ENCODE results near the gene CCDC82.

The CCDC82 gene

GRCh38 chr11:96365493-96365892 lies 24.2 kb downstream of the CCDC82 start:
- in situ Hi-C loops (cut with MboI; ENCODE audit: low sequenced_read_pairs): no loop called here

DNA sequence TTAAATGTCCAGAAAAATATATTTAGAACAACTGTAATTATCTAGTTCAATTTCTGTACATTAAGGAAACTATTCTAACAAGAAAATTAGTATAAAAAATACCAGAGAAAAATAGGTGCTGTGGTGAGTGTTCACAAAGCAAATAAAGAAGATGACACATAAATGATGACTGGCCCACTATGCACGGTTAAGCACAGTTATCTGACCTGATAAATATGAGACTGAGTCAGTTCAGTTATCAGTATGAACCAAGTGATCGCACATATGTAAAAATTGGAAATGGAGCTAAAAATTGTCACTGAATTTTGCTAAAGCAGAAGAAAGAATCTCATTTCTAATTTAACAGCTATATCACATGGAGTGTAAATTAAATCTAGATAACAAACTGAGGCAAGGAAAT lies 27.9 kb downstream of the CCDC82 start:
- in situ Hi-C loops (cut with MboI; ENCODE audit: low sequenced_read_pairs): no loop called here

DNA sequence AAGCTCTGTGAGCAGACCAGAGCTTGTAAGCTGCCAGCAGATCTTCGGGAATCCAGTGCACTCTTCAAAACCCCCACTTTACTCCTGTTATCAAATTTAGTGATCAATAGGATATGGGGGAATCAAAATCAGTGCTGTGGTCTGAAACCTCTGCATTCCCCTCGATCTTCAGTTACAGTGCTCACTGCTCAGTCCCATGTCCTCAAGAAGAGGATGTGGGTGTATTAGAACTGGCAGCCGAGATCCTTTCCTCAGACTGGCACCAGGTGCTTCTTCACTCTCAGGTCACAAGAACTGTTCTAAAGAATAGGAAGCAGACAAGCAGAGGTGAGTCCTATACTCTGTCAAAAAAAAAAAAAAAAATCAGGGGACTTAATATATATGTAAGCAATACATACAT lies 31.4 kb downstream of the CCDC82 start:
- in situ Hi-C loops (cut with MboI; ENCODE audit: low sequenced_read_pairs): no loop called here

- in situ Hi-C loops (cut with MboI; ENCODE audit: low sequenced_read_pairs): no loop called here
These were observed 31.9 kb downstream of the CCDC82 start for GRCh38 chr11:96357794-96358193.

- in situ Hi-C loops (cut with MboI; ENCODE audit: low sequenced_read_pairs): no loop called here
These were observed 32.9 kb downstream of the CCDC82 start for GRCh38 chr11:96356848-96357247.

DNA sequence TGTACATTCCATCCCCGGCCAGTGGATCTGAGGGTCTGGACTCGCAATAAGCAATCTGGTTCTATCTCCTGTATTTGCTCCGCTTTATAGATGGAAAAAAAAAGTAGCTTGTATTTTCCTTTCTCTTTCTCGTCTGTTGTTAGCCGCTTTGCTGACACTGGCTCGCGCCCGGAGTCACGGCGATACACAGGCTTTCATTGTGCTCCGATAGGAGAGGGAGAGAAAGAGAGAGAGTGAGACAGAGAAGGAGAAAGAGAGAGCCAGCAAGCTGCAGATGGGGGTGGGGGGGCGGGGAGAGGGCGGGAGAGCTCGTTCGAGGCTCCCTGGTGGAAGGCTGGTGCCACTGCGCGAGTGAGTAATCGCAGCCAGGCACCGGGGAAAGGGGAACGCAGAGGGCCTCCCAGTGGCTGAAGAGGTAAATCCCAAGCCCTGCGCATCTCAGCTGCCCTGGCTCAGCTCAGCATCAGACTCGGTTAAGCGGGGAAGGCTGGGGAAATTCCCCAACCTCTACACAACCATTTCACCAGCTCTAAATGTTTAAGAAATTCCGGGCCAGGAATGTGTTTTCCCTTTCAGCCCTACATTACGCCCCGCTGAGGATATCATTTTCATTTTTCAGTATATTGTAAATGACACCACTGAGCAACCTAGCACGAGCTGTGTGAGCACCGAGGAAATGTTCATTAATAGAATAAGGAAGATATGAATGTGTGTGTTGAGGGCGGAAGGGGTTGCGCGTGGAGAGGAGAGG lies 46.6 kb downstream of the CCDC82 start, which contains the start of gene MAML2:
TSS of gene MAML2 (minus strand) at position 235 of the 751 bp plus-strand sequence. CDS start 1,300 bp downstream, outside the sequence.
- in situ Hi-C loops (cut with MboI; ENCODE audit: low sequenced_read_pairs): no loop called here

GRCh38 chr11:96342014-96342960 lies 47.4 kb downstream of the CCDC82 start:
- in situ Hi-C loops (cut with MboI; ENCODE audit: low sequenced_read_pairs): no loop called here

DNA sequence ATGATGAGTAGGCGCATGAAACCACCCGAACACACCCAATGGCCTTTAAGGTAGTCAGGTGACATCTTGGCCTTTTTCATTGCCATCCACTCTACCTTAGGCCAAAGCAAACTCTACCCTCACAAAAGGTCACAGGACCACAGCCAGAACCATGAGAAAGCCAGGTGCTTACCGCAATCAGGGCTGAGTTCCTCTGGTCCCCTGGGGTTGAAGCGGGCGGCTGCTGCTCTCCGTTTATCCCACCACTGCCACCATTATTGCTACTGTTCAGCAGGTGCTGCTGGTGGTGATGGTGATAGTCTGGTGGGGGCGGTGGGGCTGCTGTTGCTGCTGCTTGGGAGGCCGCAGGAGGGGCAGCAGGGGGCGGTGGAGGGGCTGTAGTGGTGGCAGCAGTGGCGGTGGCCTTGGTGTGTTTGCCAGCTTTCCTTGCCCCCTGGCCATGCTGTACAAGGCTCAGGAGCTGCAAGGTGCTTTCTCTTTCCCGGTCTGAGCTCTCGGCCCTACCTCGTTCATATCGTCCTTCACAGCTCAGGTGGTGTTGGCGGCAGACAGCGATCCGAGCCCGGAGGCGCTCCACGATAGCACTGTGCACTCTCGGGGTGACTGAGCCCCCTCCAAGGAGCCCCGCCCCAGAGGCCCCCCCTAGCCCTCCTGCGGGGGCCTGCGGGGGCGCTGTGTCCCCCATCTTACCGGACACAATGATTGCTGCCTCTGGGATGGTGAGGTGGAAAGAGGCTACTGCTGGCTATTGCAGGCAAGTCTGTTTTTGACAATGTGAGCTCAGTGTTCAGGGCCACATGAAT lies 48.3 kb downstream of the CCDC82 start:
- in situ Hi-C loops (cut with MboI; ENCODE audit: low sequenced_read_pairs): no loop called here

DNA sequence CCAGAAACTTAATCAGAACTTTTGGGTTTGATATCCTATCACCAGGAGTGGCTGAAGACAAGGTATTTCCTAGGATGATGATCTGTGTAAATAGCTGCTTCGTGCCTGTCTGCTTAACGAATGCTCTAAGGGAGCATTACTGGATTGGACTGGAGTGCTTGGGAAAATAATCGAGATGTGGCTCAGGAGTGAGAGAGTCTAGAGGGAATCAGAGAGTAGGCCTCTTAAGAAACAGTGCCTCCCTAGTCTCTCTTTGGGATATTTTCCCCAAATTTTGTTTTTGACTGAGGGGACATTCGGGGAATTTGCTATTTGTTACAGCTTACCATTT lies 49.2 kb downstream of the CCDC82 start:
- in situ Hi-C loops (cut with MboI; ENCODE audit: low sequenced_read_pairs): no loop called here

DNA sequence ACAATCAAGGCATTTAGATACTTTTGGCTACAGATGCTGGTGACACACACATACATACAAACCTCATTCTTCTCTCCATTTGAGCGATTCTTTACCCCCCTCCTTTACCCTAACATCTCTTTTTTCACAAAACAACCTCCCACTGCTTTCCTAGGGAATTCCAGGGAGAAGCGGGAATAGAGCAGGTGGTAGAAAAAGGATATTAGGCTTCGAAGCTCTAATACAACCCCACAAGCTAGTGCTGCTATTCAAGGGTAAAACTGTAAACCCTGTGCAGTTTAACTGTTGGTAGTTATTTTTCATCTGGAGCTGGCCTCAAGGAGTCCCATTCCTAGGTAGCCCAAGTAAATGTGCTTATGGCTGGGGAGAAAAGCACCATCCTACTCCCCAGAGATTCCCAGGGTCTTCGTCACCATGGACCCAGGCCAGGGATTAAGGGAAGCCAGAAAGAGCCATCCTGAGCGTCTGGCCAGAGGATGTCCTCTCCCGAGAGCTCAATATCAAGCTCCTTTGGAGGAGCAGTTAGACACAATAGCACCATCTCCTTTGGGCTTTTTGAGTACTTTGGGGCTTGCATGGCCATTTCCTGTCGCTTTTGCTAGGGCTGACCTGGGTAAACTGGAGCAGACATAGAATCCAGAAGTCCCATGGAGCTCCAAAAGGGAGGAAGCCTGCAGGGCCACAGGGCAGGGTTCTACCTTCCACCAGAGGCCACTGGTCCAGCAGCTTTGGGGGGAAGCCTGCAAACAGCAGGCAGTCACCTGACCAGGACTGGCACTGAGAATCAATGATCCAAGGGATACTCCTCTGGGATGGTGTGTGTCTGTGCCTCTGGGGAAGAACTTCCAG lies 49.8 kb downstream of the CCDC82 start:
- in situ Hi-C loops (cut with MboI; ENCODE audit: low sequenced_read_pairs): no loop called here

DNA sequence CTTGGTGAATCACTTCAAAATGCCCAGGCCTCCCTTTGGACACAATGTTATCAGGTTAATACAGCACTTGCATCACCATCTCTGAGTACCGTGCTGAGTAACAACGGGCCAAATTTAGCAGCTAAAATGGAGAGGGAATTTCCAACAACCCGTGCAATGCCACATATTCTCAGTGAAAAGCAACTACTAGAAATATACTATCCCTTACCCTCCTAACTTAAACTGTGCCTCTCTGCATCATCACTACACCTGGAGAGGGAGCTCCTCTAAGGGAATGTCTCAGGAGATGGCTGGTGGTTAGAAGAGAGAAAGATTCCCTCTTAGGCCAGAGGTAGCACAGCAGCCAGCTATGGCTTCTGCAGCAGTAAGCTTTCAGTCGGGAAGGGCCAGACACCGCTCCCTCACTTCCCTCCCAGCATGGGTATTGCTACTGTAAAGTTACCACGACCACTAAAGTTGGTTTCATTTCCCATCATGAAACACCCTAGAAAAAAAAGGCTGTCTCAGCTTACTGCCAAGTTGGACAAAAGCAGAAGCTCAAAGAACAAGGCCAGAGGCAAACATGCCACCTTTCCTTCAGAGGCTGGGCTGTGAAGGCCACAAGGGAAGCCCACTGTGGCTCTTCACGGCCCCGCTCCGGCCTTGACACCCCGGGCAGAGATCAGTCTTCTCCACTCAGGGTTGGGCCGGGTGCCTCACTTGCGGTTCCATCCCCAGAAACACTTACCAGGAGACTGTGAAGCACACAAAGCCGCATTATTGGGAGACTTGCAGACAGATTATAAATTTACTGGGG lies 50.6 kb downstream of the CCDC82 start:
- in situ Hi-C loops (cut with MboI; ENCODE audit: low sequenced_read_pairs): no loop called here

GRCh38 chr11:96337541-96338431 lies 51.9 kb downstream of the CCDC82 start:
- in situ Hi-C loops (cut with MboI; ENCODE audit: low sequenced_read_pairs): no loop called here

DNA sequence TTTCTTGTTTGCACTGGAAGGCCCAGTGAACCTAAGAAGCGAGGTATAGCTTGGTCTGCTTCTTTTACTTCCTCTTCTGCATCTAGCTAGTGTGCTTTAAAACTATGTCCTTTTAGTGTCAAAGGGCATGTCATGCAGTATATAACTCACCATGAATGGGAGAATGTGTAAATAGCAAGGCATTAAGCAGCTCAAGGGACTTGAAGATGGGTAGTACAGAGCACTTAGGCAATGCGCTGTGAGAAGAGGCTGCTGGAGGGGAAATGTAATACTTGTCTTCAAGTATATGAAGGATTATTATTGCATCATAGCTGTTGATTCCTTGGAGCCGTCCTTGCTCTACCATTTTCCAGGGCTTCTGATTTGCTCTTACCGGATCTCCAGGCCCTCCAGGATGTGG lies 54.3 kb downstream of the CCDC82 start:
- in situ Hi-C loops (cut with MboI; ENCODE audit: low sequenced_read_pairs): no loop called here

DNA sequence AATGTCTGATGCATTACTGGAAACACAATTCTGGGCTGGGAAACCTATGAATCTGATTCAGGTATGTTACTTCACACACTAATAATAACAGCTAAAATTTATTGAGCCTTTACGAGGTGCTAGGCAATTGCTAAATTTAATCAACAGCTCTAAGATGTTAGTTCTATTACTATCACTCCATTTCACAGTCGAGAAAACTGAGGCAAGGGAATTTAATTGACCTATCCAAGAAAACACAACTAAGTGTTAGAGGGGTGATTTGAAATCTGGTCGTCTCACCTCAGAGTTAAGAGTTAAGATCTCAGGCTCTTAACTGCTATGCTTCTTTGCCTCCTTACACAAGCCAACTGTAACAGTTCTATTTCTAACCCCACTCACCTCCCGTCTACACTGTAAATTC lies 55.5 kb downstream of the CCDC82 start:
- in situ Hi-C loops (cut with MboI; ENCODE audit: low sequenced_read_pairs): no loop called here

GRCh38 chr11:96333191-96333719 lies 56.5 kb downstream of the CCDC82 start:
- in situ Hi-C loops (cut with MboI; ENCODE audit: low sequenced_read_pairs): no loop called here

- in situ Hi-C loops (cut with MboI; ENCODE audit: low sequenced_read_pairs): no loop called here
These were observed 57.5 kb downstream of the CCDC82 start for GRCh38 chr11:96332126-96332771.

DNA sequence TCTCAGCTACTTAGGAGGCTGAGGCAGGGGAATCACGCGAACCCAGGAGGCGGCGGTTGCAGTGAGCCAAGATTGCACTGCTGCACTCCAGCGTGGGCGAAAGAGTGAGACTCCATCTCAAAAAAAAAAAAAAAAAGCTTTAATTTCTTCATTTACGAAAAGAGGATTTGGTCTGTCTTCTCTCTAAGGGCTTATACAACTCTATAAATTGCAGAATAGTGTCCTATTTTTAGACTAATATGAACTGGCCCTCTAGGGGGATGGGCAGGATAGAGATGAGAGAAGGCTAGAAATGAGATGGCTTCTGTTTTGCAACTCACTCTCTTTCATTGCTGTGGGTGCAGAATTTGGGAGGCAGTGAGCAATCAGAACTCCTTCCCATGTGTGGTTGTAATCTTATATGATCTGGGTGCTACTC lies 58.0 kb downstream of the CCDC82 start:
- in situ Hi-C loops (cut with MboI; ENCODE audit: low sequenced_read_pairs): no loop called here

DNA sequence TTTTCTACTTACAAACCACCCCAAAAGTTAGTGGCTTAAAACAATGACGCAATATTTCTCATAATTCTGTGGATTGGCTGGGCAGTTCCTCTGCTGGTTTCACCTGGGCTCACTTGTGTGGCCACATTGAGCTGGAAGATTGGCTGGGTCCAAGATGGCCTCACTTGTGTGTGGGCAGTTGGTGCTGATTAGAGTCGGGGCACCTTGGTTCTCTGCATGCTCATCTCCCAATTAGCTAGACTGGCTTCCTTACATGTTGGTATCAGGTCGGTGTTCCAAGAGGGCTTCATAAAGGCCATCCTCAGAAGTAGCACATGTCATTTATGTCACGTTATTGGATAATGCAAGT lies 59.2 kb downstream of the CCDC82 start:
- in situ Hi-C loops (cut with MboI; ENCODE audit: low sequenced_read_pairs): no loop called here

All from hTERT RPE-1 (cell line).